Measurements from ENCODE around the gene SH3BP2. TPM values are rescaled to one million over a fixed set of nuclear protein-coding genes. Genes with fewer than 3 reads are reported as not detected.

SH3BP2 gene
- total RNA-seq, 4 donors from 2014 or later: 29.6 to 43.5 (median 36.7) TPM

- 95% methylated on average over 21 to 23 of the region's 31 CpGs for whole genome bisulfite sequencing, 2 donors
- Histone ChIP-seq H3K27ac (no peak overlapping the region), H3K36me3 (peaks cover 32 to 59% of the 10 kb centered on the region in 2 donors), H3K27me3 (no peaks in the 10 kb centered on the region), H3K4me1 (no peaks in the 10 kb centered on the region), H3K4me3 (replicated peaks in 1 of 3) (no peak overlapping the region), H3K9me3 (no peaks in the 10 kb centered on the region)
- intact Hi-C loops (cut with DNase I): no loop called here
- DNase-seq: peak in 1 of 2 donors; percentile 0
- TF ChIP-seq POLR2A (IDR thresholded peaks at IDR 0.05) (no peak), CTCF (IDR thresholded peaks at IDR 0.05) (no peak)
Measured at GRCh38 chr4:2827071-2827873, 34.4 kb downstream of the SH3BP2 start.

- Histone ChIP-seq H3K27me3 (no peaks in the 10 kb centered on the region), H3K4me1 (no peaks in the 10 kb centered on the region), H3K36me3 (peaks cover 24 to 54% of the 10 kb centered on the region in 2 donors), H3K27ac (no peak overlapping the region), H3K4me3 (replicated peaks in 1 of 3) (no peak overlapping the region), H3K9me3 (no peaks in the 10 kb centered on the region)
- 90 to 93% methylated on average over 22 to 24 of the region's 24 CpGs for WGBS, 2 donors
- TF ChIP-seq CTCF (IDR thresholded peaks at IDR 0.05): no peak
- no peak for TF ChIP-seq POLR2A (IDR thresholded peaks at IDR 0.05)
- intact Hi-C loops (cut with DNase I): no loop called here
- DNase-seq: peak in 1 of 2 donors; percentile 0
Measured at GRCh38 chr4:2827874-2828751, 35.2 kb downstream of the SH3BP2 start.

GRCh38 chr4:2828758-2829181 lies 35.9 kb downstream of the SH3BP2 start:
- no peaks in the 10 kb centered on the region for H3K4me1 ChIP-seq
- H3K27me3 ChIP-seq: no peaks in the 10 kb centered on the region
- peak in 1 of 2 donors; percentile 0 for DNase-seq
- WGBS, 2 donors: 92 to 94% methylated on average over 17 of the region's 17 CpGs
- peaks cover 24 to 51% of the 10 kb centered on the region in 2 donors for H3K36me3 ChIP-seq
- TF ChIP-seq CTCF (IDR thresholded peaks at IDR 0.05): no peak
- TF ChIP-seq POLR2A (IDR thresholded peaks at IDR 0.05): no peak
- H3K4me3 ChIP-seq (replicated peaks in 1 of 3): no peak overlapping the region
- no peak overlapping the region for H3K27ac ChIP-seq
- H3K9me3 ChIP-seq: no peaks in the 10 kb centered on the region
- intact Hi-C loops (cut with DNase I): no loop called here

- Histone ChIP-seq H3K27me3 (no peaks in the 10 kb centered on the region), H3K9me3 (no peaks in the 10 kb centered on the region), H3K27ac (no peak overlapping the region), H3K4me3 (replicated peaks in 1 of 3) (no peak overlapping the region), H3K4me1 (no peaks in the 10 kb centered on the region), H3K36me3 (peaks cover 23 to 47% of the 10 kb centered on the region in 2 donors)
- peak in 1 of 2 donors; percentile 1 for DNase-seq
- TF ChIP-seq CTCF (IDR thresholded peaks at IDR 0.05) (no peak), POLR2A (IDR thresholded peaks at IDR 0.05) (no peak)
- intact Hi-C loops (cut with DNase I): no loop called here
- 94 to 96% methylated on average over 11 to 15 of the region's 18 CpGs for WGBS, 2 donors
Measured at GRCh38 chr4:2829321-2829932, 36.5 kb downstream of the SH3BP2 start.
